Measurements from ENCODE around the gene SLC9A9.

- no peak for TF ChIP-seq CTCF (IDR thresholded peaks at IDR 0.05)
- no peak for TF ChIP-seq POLR2AphosphoS5 (IDR thresholded peaks at IDR 0.05)
- TF ChIP-seq EP300 (IDR thresholded peaks at IDR 0.05), result no peak
Observed at GRCh38 chr3:143727391-143727790, 120.9 kb downstream of the SLC9A9 start.

Measured in gastroesophageal sphincter (tissue), 3 donors.